ENCODE data around the gene COG4. TPM values are rescaled to one million over a fixed set of nuclear protein-coding genes. Genes with fewer than 3 reads are reported as not detected.

COG4 gene
- polyA plus RNA-seq, 1 experiment, result 71.7 TPM

DNA sequence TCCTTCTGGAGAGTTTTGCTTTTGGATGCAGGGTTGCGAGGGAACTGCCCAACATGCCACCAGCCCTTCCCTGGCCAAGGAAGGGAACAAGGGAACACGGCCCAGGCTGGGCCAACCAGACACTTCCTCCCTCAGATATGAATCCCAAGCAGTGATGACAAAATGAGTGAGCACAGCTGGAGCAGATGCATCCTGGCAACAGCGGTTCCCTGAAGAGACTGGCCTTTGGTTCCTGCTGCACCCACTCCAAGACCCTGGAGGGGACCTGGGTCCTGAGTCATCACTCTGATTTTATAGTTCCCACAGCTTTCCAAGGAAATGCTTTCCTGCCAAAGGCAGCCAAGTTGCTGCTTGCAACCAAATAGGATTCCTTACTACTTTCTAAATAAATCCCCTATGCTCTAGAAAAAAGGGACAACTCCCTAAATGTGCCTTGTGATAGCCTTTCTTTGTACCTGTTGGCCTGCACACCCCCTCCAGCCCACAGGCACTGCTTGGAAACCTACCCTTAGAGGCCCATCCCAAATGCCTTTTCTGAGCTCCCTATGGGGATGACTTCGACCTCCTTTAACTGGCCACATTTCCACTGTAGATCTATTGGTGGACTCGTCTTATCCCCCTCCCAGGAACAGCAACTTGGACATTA lies 89.8 kb downstream of the COG4 start:
- DNase-seq (ENCODE audit: low read depth), result peak; percentile 67
- Histone ChIP-seq H3K36me3 (ENCODE audit: control insufficient read depth, insufficient read depth, low read length) (peaks cover 2% of the 10 kb centered on the region; the same call in 1 of the 2 replicates), H3K27me3 (ENCODE audit: control insufficient read depth, insufficient read depth, low read length) (no peaks in the 10 kb centered on the region), H3K4me3 (ENCODE audit: low read depth, low read length) (no peak overlapping the region)
- POLR2A ChIA-PET, result interaction anchor here (0.6 kb wide), 1 partner anchor 83 kb away, joined by 3 read pairs; no protein-coding TSS in a partner anchor
- CTCF ChIA-PET, result interaction anchor here (1.1 kb wide), 1 partner anchor 11 kb away, joined by 3 read pairs; no protein-coding TSS in a partner anchor
- TF ChIP-seq, protein P1, sequence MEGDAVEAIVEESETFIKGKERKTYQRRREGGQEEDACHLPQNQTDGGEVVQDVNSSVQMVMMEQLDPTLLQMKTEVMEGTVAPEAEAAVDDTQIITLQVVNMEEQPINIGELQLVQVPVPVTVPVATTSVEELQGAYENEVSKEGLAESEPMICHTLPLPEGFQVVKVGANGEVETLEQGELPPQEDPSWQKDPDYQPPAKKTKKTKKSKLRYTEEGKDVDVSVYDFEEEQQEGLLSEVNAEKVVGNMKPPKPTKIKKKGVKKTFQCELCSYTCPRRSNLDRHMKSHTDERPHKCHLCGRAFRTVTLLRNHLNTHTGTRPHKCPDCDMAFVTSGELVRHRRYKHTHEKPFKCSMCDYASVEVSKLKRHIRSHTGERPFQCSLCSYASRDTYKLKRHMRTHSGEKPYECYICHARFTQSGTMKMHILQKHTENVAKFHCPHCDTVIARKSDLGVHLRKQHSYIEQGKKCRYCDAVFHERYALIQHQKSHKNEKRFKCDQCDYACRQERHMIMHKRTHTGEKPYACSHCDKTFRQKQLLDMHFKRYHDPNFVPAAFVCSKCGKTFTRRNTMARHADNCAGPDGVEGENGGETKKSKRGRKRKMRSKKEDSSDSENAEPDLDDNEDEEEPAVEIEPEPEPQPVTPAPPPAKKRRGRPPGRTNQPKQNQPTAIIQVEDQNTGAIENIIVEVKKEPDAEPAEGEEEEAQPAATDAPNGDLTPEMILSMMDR (IDR thresholded peaks at IDR 0.05; ENCODE audit: insufficient read depth, low read depth, low read length), result no peak

DNA sequence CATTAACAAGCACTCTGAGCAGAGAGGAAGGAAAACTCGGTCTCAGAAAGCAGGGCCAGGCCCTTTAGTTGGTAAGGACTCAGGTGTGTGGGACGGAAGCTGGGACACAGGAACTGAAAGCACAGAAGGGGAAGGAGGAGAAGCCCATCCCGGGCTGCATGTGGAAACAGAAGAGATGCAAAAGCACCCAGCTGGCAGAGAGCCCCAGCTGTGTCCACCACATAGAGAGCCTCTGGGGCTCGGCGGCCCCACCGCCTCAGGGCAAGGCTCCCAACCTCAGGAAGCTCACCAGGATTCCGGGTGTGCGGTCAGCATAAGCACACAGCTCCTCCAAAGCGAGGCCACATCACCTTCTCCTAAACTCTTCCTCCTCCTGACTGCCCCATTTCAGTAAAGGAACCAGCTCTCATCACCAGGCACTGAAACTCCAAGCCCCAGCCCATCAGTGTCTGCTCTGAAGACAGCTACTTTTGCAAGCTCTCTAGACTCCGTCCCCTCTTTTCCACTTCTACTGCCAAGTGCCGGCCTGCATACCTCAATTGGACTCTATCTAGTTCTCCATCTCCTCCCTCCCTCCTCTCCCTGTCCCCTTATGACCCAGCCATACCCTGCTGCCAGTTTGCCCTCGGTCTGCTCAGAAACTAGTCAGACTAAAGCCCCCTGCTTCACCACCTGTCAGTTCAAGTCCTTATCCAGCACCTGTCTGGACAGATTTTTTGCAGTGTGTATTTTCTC lies 90.5 kb downstream of the COG4 start:
- CTCF ChIA-PET, result interaction anchor here (1.3 kb wide), 1 partner anchor 38 kb away, joined by 4 read pairs; no protein-coding TSS in a partner anchor
- Histone ChIP-seq H3K36me3 (ENCODE audit: control insufficient read depth, insufficient read depth, low read length) (peaks cover 2% of the 10 kb centered on the region; the same call in 1 of the 2 replicates), H3K27me3 (ENCODE audit: control insufficient read depth, insufficient read depth, low read length) (no peaks in the 10 kb centered on the region), H3K4me3 (ENCODE audit: low read depth, low read length) (no peak overlapping the region)
- no peak for DNase-seq (ENCODE audit: low read depth)
- TF ChIP-seq, protein P1 (IDR thresholded peaks at IDR 0.05; ENCODE audit: insufficient read depth, low read depth, low read length), result no peak
- POLR2A ChIA-PET, result no interaction called here

DNA sequence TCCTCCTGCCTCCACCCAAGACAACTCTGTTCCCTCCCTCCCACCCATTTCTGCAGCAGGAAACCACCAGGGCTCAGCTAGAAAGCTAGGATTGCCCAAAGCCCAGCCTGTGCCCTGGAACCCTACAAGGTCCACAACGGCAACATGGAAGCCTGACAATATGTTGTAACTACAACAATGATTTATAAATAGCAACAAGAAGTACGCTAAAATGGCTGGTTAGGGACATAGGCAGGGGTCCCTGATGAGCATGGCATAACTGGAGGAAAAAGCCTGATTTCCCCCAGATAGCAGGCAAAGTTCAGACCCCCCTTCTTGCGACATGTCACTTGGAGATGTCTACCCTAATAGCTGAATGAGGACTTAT lies 91.0 kb downstream of the COG4 start:
- no peaks in the 10 kb centered on the region for H3K27me3 ChIP-seq (ENCODE audit: control insufficient read depth, insufficient read depth, low read length)
- no peak for DNase-seq (ENCODE audit: low read depth)
- H3K4me3 ChIP-seq (ENCODE audit: low read depth, low read length), result no peak overlapping the region
- ChIA-PET POLR2A (no interaction called here), CTCF (interaction anchor here (1.3 kb wide), 1 partner anchor 38 kb away, joined by 4 read pairs; no protein-coding TSS in a partner anchor)
- TF ChIP-seq, protein P1 (IDR thresholded peaks at IDR 0.05; ENCODE audit: insufficient read depth, low read depth, low read length), result no peak
- peaks cover 2% of the 10 kb centered on the region; the same call in 1 of the 2 replicates for H3K36me3 ChIP-seq (ENCODE audit: control insufficient read depth, insufficient read depth, low read length)

DNA sequence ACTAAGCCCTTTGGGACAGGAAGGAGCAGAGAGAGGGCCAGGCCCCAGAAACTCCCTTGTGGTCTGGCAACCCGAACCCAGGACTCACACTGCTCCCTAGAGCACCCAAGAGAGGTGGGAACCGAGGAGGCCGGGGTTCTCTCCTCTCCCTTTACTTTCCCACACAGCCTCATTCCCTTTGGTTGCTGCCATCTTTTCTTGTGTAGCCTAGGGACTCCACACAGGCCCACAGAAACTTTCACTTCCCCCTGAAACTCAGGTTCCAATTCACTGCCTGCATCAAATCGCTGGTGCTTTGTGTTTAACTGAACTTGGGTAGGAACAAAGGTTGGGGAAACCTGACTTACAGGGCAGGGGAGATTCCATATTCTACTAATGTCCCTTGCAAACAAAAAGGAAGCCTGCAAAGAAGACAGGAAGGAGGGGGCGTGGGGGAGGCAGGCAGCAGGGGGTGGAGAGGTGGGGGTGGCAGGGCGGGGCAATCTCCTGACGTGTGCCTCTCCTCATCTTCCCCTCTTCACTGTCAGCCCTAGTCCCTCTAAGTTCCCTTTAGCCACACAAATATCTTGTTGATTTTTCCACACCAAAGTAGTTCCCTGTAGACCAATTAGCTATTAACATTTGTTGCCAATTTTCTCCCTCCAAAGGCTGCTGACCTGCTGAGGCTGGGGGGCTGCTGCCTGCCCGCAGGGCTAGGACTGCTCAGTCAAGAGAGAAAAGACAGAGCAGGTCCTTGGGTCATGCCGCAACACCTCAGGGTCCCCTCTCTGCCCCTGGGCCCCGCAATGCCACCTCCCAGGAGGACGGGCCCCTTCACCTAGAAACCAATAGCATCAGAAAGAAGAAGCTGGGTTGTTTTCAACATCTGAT lies 92.5 kb downstream of the COG4 start:
- no peak overlapping the region for H3K4me3 ChIP-seq (ENCODE audit: low read depth, low read length)
- H3K36me3 ChIP-seq (ENCODE audit: control insufficient read depth, insufficient read depth, low read length), result 0 out of 2 replicates have a peak, but pooled peaks cover 2% of the 10 kb centered on the region
- POLR2A ChIA-PET, result no interaction called here
- no peaks in the 10 kb centered on the region for H3K27me3 ChIP-seq (ENCODE audit: control insufficient read depth, insufficient read depth, low read length)
- DNase-seq (ENCODE audit: low read depth), result no peak
- TF ChIP-seq, protein P1 (IDR thresholded peaks at IDR 0.05; ENCODE audit: insufficient read depth, low read depth, low read length), result no peak
- CTCF ChIA-PET, result interaction anchor here (0.7 kb wide), 1 partner anchor 126 kb away, joined by 4 read pairs; no protein-coding TSS in a partner anchor

Small RNAs within 50 kb of the gene (small RNA-seq; reads per million reads assigned to genes)
- not detected for gene RNU6-23P (ENCODE audit: insufficient read length, low read depth, low replicate concordance)
- not detected for gene RPS27P26 (ENCODE audit: insufficient read length, low read depth, low replicate concordance)
- not detected for gene SNORD111 (ENCODE audit: insufficient read length, low read depth, low replicate concordance)
- gene SNORD111B (ENCODE audit: insufficient read length, low read depth, low replicate concordance), result 84.7 reads per million, percentile 91 among the genes with 10 or more reads in this experiment

Other genes with a start within 250 kb of the COG4 start
- gene AARS1, start 234.0 kb downstream of the COG4 start, polyA plus RNA-seq (2011; rRNA removed), result 178 and 234 TPM in 2 replicates
- gene DDX19B, start 224.4 kb downstream of the COG4 start, polyA plus RNA-seq (2011; rRNA removed), result 33.6 and 55.9 TPM in 2 replicates
- gene DDX19A, start 176.7 kb downstream of the COG4 start, polyA plus RNA-seq (2011; rRNA removed), result 39.5 and 42.9 TPM in 2 replicates
- gene ST3GAL2, start 84.5 kb downstream of the COG4 start, polyA plus RNA-seq (2011; rRNA removed), result 20.3 and 24.7 TPM in 2 replicates
- gene FCSK, start 69.0 kb downstream of the COG4 start, polyA plus RNA-seq (2011; rRNA removed), result 4.7 and 9.0 TPM in 2 replicates
- 89.5 and 96.2 TPM in 2 replicates for gene SF3B3, start 262 bp upstream of the COG4 start, polyA plus RNA-seq (2011; rRNA removed)
- gene IL34, start 123.0 kb upstream of the COG4 start, polyA plus RNA-seq (2011; rRNA removed), result 0.45 and 0.70 TPM in 2 replicates
- gene MTSS2, start 162.5 kb upstream of the COG4 start, polyA plus RNA-seq (2011; rRNA removed), result 86.4 and 170 TPM in 2 replicates